Measurements from ENCODE around the gene FRY.

DNA sequence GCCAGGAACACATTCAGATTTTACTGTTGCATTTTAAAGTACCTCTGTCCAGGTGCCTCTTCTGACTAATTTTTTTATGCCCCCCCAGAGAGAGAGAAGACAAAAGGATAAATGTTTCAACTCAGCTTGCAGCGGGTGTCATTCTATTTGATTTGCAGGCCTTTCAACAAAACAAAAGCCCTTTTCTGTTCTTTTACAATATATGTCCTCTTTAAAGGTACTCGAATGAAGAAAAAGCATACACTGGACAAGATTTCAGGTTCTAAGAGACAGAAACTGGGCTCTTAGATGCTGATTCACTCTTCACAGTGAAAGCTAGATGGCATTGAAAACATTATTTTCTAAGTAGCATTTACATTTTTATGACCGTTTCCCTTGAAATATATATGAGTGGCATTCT, 2.9 kb upstream of the FRY start:
- no peak for TF ChIP-seq POLR2A (IDR thresholded peaks at IDR 0.05; ENCODE audit: low read length)
- TF ChIP-seq GATA1 (IDR thresholded peaks at IDR 0.05; ENCODE audit: low read depth, low read length) = no peak

Measured in erythroblast (primary cell).